K562 (cell line): ENCODE results near the gene TBX6. TPM values are rescaled to one million over a fixed set of nuclear protein-coding genes. Genes with fewer than 3 reads are reported as not detected.

Experiments used
- ATF7 ChIP-seq: fragments of 450-650 bp; IDR thresholded peaks from 2 replicates; pipeline ENCODE4 v1.7.1; 2014; ENCODE audit warnings: mild to moderate bottlenecking, moderate library complexity
- CTCF ChIP-seq, 3 experiments: IDR thresholded peaks in 2 of 3; conservative IDR thresholded peaks in 1 of 3; 2 replicates each; pipeline ENCODE4 v1.5.1; 2011 to 2012; ENCODE audit warnings: low read length in 3 of 3, mild to moderate bottlenecking in 3 of 3, control low read depth in 2 of 3, improper control_type of control experiment in 1 of 3, inconsistent platforms in 1 of 3, low read depth in 1 of 3, mixed read lengths in 1 of 3, moderate library complexity in 1 of 3; ENCODE audit not compliant: insufficient read depth in 2 of 3
- CTCFL ChIP-seq: IDR thresholded peaks from 2 replicates; pipeline ENCODE4 v1.6.1; 2011; ENCODE audit warnings: borderline replicate concordance, low read depth, mild to moderate bottlenecking, moderate library complexity, low read length; ENCODE audit not compliant: insufficient read depth, poor library complexity, severe bottlenecking
- DEAF1 ChIP-seq: fragments of 450-650 bp; formaldehyde crosslinking; IDR thresholded peaks from 2 replicates; pipeline ENCODE4 v1.4.0; 2020; ENCODE audit warnings: mild to moderate bottlenecking, moderate library complexity
- DNMT1 ChIP-seq: fragments of 450-650 bp; IDR thresholded peaks from 2 replicates; pipeline ENCODE4 v1.6.1; 2016; ENCODE audit warnings: antibody characterized with exemption, mild to moderate bottlenecking
- EGR1 ChIP-seq: fragments of 450-650 bp; conservative IDR thresholded peaks from 2 replicates; pipeline ENCODE4 v1.6.1; 2017; ENCODE audit warnings: mild to moderate bottlenecking
- FOXJ2 ChIP-seq: fragments of 200-800 bp; sonication (Bioruptor generic); IDR thresholded peaks from 2 replicates; pipeline ENCODE4 v1.6.1; 2016; ENCODE audit warnings: missing genetic modification characterization, missing compliant biosample characterization
- FOXO4 ChIP-seq: fragments of 450-650 bp; formaldehyde crosslinking; IDR thresholded peaks from 2 replicates; pipeline ENCODE4 v1.4.0; 2020; ENCODE audit warnings: mild to moderate bottlenecking, moderate library complexity
- GATAD2A ChIP-seq: fragments of 450-650 bp; IDR thresholded peaks from 2 replicates; pipeline ENCODE4 v1.6.1; 2017
- HMBOX1 ChIP-seq: sonication (generic); IDR thresholded peaks from 2 replicates; pipeline ENCODE4 v1.6.1; 2016
- KLF16 ChIP-seq: IDR thresholded peaks from 2 replicates; pipeline ENCODE4 v1.6.1; 2016; ENCODE audit warnings: antibody characterized with exemption
- MTA3 ChIP-seq: fragments of 450-650 bp; formaldehyde crosslinking; IDR thresholded peaks from 2 replicates; pipeline ENCODE4 v1.6.1; 2017; ENCODE audit warnings: mild to moderate bottlenecking, borderline replicate concordance
- MYC ChIP-seq, 2 experiments: fragments of 250-450 bp in 1 of 2; sonication (Bioruptor Pico) in 1 of 2; IDR thresholded peaks; 2 replicates each; pipeline versions ENCODE4 v1.5.1 to v1.6.1; 2012 to 2021; ENCODE audit warnings: low read depth in 2 of 2, borderline replicate concordance in 1 of 2, improper control_type of control experiment in 1 of 2, low read length in 1 of 2, mild to moderate bottlenecking in 1 of 2, moderate library complexity in 1 of 2
- NFIX ChIP-seq: fragments of 250-450 bp; sonication (Bioruptor Pico); IDR thresholded peaks from 2 replicates; pipeline ENCODE4 v1.4.0; 2020; ENCODE audit warnings: low read depth, mild to moderate bottlenecking, moderate library complexity
- NRF1 ChIP-seq, 2 experiments: fragments of 450-650 bp; IDR thresholded peaks in 1 of 2; conservative IDR thresholded peaks in 1 of 2; 2 replicates each; pipeline ENCODE4 v1.6.1; 2014; ENCODE audit warnings: mild to moderate bottlenecking in 2 of 2
- RAD21 ChIP-seq, 2 experiments: fragments of 250-450 bp in 1 of 2; fragments of 450-650 bp in 1 of 2; sonication (Bioruptor Pico) in 1 of 2; formaldehyde crosslinking in 1 of 2; IDR thresholded peaks in 1 of 2; conservative IDR thresholded peaks in 1 of 2; 2 replicates each; pipeline versions ENCODE4 v1.4.0 to v1.8.0; 2020 to 2022; ENCODE audit warnings: mild to moderate bottlenecking in 2 of 2, moderate library complexity in 1 of 2
- XRCC5 ChIP-seq: fragments of 200-400 bp; formaldehyde crosslinking; IDR thresholded peaks from 2 replicates; pipeline ENCODE4 v1.6.1; 2017; ENCODE audit warnings: low read depth, mild to moderate bottlenecking, low read length
- ZFX ChIP-seq: sonication (generic); formaldehyde crosslinking; IDR thresholded peaks from 2 replicates; pipeline ENCODE4 v1.8.0; 2022; ENCODE audit warnings: mild to moderate bottlenecking, missing genetic modification reagents, moderate library complexity
- ZNF184 ChIP-seq: sonication (generic); formaldehyde crosslinking; IDR thresholded peaks from 2 replicates; pipeline ENCODE4 v1.5.0; 2020; ENCODE audit warnings: missing genetic modification reagents
- polyA plus RNA-seq, 8 experiments: library from polyadenylated mRNA; depleted of rRNA in 4 of 8; stranded (reverse) in 5 of 8; unstranded in 3 of 8; fragments of >200 nt; fragmentation: Nextera tagmentation in 2 of 8; fragmentation: Illumina TruSeq in 1 of 8; extraction: Ambion mirVana in 2 of 8; extraction: Trizol in 1 of 8; gene quantifications; 2 replicates each; pipeline versions ENCODE4 v1.2.1 to v1.2.3, GENCODE V29; 2011 to 2014; ENCODE audit warnings: inconsistent platforms in 1 of 8, missing spikeins in 1 of 8
- total RNA-seq, 7 experiments: library from RNA; depleted of rRNA in 6 of 7; stranded (reverse); fragments of >200 nt in 6 of 7; fragmentation: Illumina TruSeq in 2 of 7; extraction: Trizol in 2 of 7; gene quantifications; 2 replicates each; pipeline versions ENCODE4 v1.2.1 to v1.2.3, GENCODE V29; 2011 to 2021; ENCODE audit warnings: low replicate concordance in 1 of 7

TBX6 gene
- total and polyA plus RNA-seq, 9 of the 15 experiments (the other 6 are each of a cell fraction or from before 2014, with no cell fraction given) = 0.07 to 0.58 (median 0.11) TPM; not detected in 2

- TF ChIP-seq FOXO4 (CRISPR knock-in tag) (no peak), EGR1 (no peak), ZNF184 (no peak), ZFX (CRISPR knock-in tag) (peak; percentile 56), NRF1 (conservative IDR thresholded peaks at IDR 0.05 in 1 of 2, IDR thresholded peaks at IDR 0.05 in 1 of 2) (peak in 1 of 2 experiments; percentile 53; a peak in 3 of 4 replicates), FOXJ2 (tag) (no peak), NFIX (CRISPR knock-in tag) (no peak), GATAD2A (0 out of 2 replicates have a peak, but pooled peaks have one; percentile 56), XRCC5 (peak; percentile 38; the same call in 1 of the 2 replicates), RAD21 (CRISPR knock-in tag; conservative IDR thresholded peaks at IDR 0.05 in 1 of 2, IDR thresholded peaks at IDR 0.05 in 1 of 2) (peak; percentile 23 to 62; a peak in 3 of 4 replicates), CTCFL (peak; percentile 72), MTA3 (0 out of 2 replicates have a peak, but pooled peaks have one; percentile 34), MYC (IDR thresholded peaks at IDR 0.05; ENCODE audit: low read depth, low read length) (0 out of 2 replicates have a peak, but pooled peaks have one; percentile 35), MYC (CRISPR knock-in tag; IDR thresholded peaks at IDR 0.05; ENCODE audit: borderline replicate concordance, low read depth) (no peak), KLF16 (0 out of 2 replicates have a peak, but pooled peaks have one; percentile 23), ATF7 (0 out of 2 replicates have a peak, but pooled peaks have one; percentile 12), DNMT1 (no peak), HMBOX1 (no peak), CTCF (IDR thresholded peaks at IDR 0.05 in 2 of 3, conservative IDR thresholded peaks at IDR 0.05 in 1 of 3; ENCODE audit: insufficient read depth in 2 of 3, low read depth in 1 of 3, low read length in 3 of 3) (peak; percentile 82 to 90 (median 85)), DEAF1 (CRISPR knock-in tag) (peak; percentile 21; the same call in 1 of the 2 replicates)
These were observed 36.7 kb downstream of the TBX6 start (continued) for GRCh38 chr16:30054959-30055553.
